ENCODE data around the gene SKA3.

The SKA3 gene

DNA sequence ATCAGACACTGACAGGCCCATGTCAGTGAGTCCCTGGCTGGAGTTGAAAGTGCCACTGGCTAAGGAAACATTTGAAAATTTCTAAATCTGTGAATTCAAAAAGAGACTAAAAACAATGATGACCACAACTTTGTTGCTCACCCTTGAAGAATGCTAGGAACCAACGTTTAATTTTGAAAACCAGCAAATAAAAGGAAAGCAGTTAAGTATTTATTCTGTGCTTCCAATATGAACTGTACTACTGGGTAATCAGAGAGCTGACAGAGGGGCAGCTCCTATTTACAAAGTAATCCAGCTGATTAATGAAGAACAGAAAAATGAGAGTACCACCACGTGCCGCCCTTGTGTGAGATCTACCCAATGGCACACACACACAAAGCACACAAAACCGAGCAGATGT, 70.3 kb downstream of the SKA3 start:
- H3K36me3 Mint-ChIP-seq = no peaks in the 10 kb centered on the region
- no peak overlapping the region for H3K4me3 Mint-ChIP-seq
- H3K9me3 Mint-ChIP-seq = no peaks in the 10 kb centered on the region
- no peak overlapping the region for H3K27ac Mint-ChIP-seq
- H3K4me1 Mint-ChIP-seq = no peaks in the 10 kb centered on the region
- no peak for DNase-seq (ENCODE audit: low spot score in 2 of 2)
- ATAC-seq = no peak

DNA sequence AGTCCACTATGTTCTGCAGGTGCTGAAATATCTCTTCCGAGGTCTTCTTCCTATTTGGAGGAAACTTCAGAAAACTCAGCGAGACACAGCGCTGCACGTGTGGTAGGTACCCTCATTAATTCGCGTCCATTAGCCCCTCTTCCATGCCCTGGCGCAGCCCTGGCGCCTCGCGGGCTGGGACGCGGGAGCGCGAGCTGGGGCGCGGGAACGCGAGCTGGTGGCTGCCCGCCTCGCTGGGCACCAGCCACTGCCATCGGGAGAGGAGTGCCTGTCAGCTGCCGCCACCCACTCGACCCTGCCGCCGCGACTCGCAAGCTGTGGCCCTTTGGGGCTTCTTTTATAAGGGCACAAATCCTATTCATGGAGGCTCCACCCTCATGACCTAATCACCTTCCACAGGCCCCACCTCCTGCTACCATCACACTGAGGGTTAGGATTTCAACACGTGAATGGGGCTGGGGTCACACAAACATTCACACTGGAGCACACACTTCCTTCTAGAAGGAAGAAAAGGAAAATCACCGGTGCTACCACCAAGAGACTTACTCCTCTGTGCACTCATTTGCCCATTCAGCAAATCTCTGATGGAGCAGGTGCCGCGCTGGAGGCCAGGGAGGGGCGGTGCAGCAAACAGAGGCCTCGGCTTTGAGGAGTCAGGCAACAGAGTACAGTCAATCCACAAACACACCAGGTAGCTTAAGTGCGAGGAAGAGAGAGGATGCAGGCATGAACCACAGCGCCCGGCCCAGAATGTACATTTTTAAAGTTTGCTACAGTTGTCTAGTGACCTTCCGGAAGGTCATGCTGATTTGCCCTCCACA, 71.9 kb downstream of the SKA3 start:
- ATAC-seq (no peak), DNase-seq (ENCODE audit: low spot score in 2 of 2) (no peak)
- H3K36me3 Mint-ChIP-seq = no peaks in the 10 kb centered on the region
- no peak overlapping the region for H3K27ac Mint-ChIP-seq
- no peaks in the 10 kb centered on the region for H3K4me1 Mint-ChIP-seq
- H3K9me3 Mint-ChIP-seq = no peaks in the 10 kb centered on the region
- no peak overlapping the region for H3K4me3 Mint-ChIP-seq

Measured in stimulated activated effector memory CD8-positive, alpha-beta T cell treated with anti-CD3 and anti-CD28 coated beads, Interleukin-12 subunit alpha, Interleukin-12 subunit beta, amount 100 ng/mL, for 72 hours (primary cell).